ENCODE measurements around the gene ISCA1.

The ISCA1 gene

GRCh38 chr9:86217076-86217755 lies 65.1 kb downstream of the ISCA1 start:
- TF ChIP-seq CTCF (IDR thresholded peaks at IDR 0.05; ENCODE audit: insufficient read depth, low read depth, low read length, missing control alignments) = no peak

More at GRCh38 chr9:86217076-86217755, 65.1 kb downstream of the ISCA1 start:
- DNase-seq (ENCODE audit: low read depth) = no peak
- no peak overlapping the region for H3K4me3 ChIP-seq (ENCODE audit: low read depth, low read length)
